AG04449 (cell line): Measurements from ENCODE around the gene BAAT.

ENCODE experiments used
- CTCF ChIA-PET: fragments of 350-600 bp; formaldehyde crosslinking; extraction: SDS; loops from one replicate; lab custom pipeline; 2021; ENCODE audit warnings: antibody characterized with exemption; lab: Yijun Ruan, JAX
- POLR2A ChIA-PET: fragments of 400-600, 350-600 bp; formaldehyde crosslinking; extraction: SDS; loops from one replicate; lab custom pipeline; 2020; ENCODE audit warnings: antibody characterized with exemption, inconsistent platforms; lab: Yijun Ruan, JAX
- DNase-seq: peaks from one replicate; pipeline ENCODE4 v3.0.0-alpha.2; 2010; ENCODE audit warnings: low read depth, low spot score
- H3K4me3 ChIP-seq: 2 replicates; pipeline ENCODE4 v1.5.1; 2011; ENCODE audit warnings: low read depth, mild to moderate bottlenecking, control low read depth, low read length
- CTCF ChIP-seq: IDR thresholded peaks from one replicate; pipeline ENCODE4 v1.5.1; 2011; ENCODE audit warnings: mild to moderate bottlenecking, moderate library complexity, low read length, control low read depth, inconsistent platforms; ENCODE audit not compliant: insufficient read depth; ENCODE audit errors: missing control alignments

BAAT gene

GRCh38 chr9:101381833-101382342 is 2.9 kb downstream of the BAAT start:
- ChIA-PET POLR2A (no interaction called here), CTCF (interaction anchor here (0.9 kb wide), 1 partner anchor 67 kb away, joined by 3 read pairs; no protein-coding TSS in a partner anchor)
- DNase-seq: no peak
- no peak for TF ChIP-seq CTCF
- H3K4me3 ChIP-seq: no peak overlapping the region

- CTCF ChIA-PET: interaction anchor here (1.3 kb wide), 1 partner anchor 8 kb away, joined by 9 read pairs; no protein-coding TSS in a partner anchor
- DNase-seq: no peak
- no peak overlapping the region for H3K4me3 ChIP-seq
- no peak for TF ChIP-seq CTCF
- POLR2A ChIA-PET: no interaction called here
Measured at GRCh38 chr9:101381118-101381517, 3.7 kb downstream of the BAAT start.

- DNase-seq: no peak
- POLR2A ChIA-PET: no interaction called here
Measured at GRCh38 chr9:101380295-101380694, 4.5 kb downstream of the BAAT start.

GRCh38 chr9:101376111-101376848 is 8.5 kb downstream of the BAAT start:
- no peak for TF ChIP-seq CTCF
- ChIA-PET CTCF (interaction anchor here (1.0 to 10.1 kb wide), 3 partner anchors 12 to 64 kb away, joined by 3 to 77 read pairs (median 3); no protein-coding TSS in a partner anchor), POLR2A (interaction anchor here (1.1 kb wide), 1 partner anchor 22 kb away, joined by 4 read pairs; the partner anchor contains the start of genes MRPL50 and ZNF189)
- no peak overlapping the region for H3K4me3 ChIP-seq
- DNase-seq: peak; percentile 58

More at GRCh38 chr9:101380295-101380694, 4.5 kb downstream of the BAAT start:
- no peak overlapping the region for H3K4me3 ChIP-seq
- CTCF ChIA-PET: interaction anchor here (1.3 kb wide), 1 partner anchor 9 kb away, joined by 9 read pairs; no protein-coding TSS in a partner anchor
- TF ChIP-seq CTCF: no peak

GRCh38 chr9:101375546-101375945 is 9.3 kb downstream of the BAAT start:
- TF ChIP-seq CTCF: no peak
- CTCF ChIA-PET: interaction anchor here (10.1 kb wide), 1 partner anchor 12 kb away, joined by 77 read pairs; no protein-coding TSS in a partner anchor
- POLR2A ChIA-PET: interaction anchor here (1.1 kb wide), 1 partner anchor 23 kb away, joined by 4 read pairs; the partner anchor contains the start of genes MRPL50 and ZNF189
- DNase-seq: no peak
- no peak overlapping the region for H3K4me3 ChIP-seq
